ENCODE results near the gene PTPRE.

GRCh38 chr10:127880557-127880956 lies 26.3 kb upstream of the PTPRE start:
- no peak for TF ChIP-seq CTCF (conservative IDR thresholded peaks at IDR 0.05; ENCODE audit: low read length)
- no peak for TF ChIP-seq EZH2phosphoT487 (IDR thresholded peaks at IDR 0.05; ENCODE audit: borderline replicate concordance)

Measured in Loucy (cell line).